B cell (primary cell): ENCODE measurements around the gene PSAT1.

Source experiments
- EZH2 ChIP-seq: IDR thresholded peaks from 2 replicates; pipeline ENCODE4 v1.6.1; 2012; ENCODE audit warnings: borderline replicate concordance, low read depth, mild to moderate bottlenecking, moderate library complexity, low read length; ENCODE audit not compliant: insufficient read depth, poor library complexity, severe bottlenecking
- TF ChIP-seq, protein P1 (sequence below): fragments of 200-600 bp; IDR thresholded peaks from one replicate; pipeline ENCODE4 v1.8.0; 2022; ENCODE audit warnings: antibody characterized with exemption, mild to moderate bottlenecking

DNA sequence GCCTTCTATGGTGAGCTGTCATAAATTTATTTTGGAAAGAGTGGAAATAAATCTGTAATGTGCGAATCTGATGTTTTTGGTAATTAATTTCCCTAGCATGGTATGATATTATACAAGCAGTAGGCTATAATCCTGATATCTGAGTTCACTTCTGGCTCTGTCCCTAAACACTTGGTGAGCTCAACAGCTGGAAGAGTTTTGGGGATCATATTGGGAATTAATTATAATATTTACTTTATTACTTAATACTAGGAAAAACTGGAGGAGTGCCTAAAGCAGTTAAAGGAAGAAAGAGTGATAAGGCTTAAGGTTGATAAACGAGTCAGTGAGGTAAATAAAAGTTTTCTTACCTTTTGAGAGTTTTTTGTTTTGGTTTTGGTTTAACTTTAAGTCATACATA lies 34.3 kb upstream of the PSAT1 start:
- TF ChIP-seq, protein P1, sequence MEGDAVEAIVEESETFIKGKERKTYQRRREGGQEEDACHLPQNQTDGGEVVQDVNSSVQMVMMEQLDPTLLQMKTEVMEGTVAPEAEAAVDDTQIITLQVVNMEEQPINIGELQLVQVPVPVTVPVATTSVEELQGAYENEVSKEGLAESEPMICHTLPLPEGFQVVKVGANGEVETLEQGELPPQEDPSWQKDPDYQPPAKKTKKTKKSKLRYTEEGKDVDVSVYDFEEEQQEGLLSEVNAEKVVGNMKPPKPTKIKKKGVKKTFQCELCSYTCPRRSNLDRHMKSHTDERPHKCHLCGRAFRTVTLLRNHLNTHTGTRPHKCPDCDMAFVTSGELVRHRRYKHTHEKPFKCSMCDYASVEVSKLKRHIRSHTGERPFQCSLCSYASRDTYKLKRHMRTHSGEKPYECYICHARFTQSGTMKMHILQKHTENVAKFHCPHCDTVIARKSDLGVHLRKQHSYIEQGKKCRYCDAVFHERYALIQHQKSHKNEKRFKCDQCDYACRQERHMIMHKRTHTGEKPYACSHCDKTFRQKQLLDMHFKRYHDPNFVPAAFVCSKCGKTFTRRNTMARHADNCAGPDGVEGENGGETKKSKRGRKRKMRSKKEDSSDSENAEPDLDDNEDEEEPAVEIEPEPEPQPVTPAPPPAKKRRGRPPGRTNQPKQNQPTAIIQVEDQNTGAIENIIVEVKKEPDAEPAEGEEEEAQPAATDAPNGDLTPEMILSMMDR: no peak
- TF ChIP-seq EZH2: no peak
